ENCODE measurements around the gene PAF1.
A peak's percentile ranks its signal among the peaks of the same experiment; 100 is the strongest.

Gene PAF1

GRCh38 chr19:39408392-39409207 is 17.7 kb upstream of the PAF1 start:
- H3K27me3 ChIP-seq (ENCODE audit: control insufficient read depth, insufficient read depth, low read length), result no peaks in the 10 kb centered on the region

GRCh38 chr19:39407660-39408391 is 16.9 kb upstream of the PAF1 start:
- Histone ChIP-seq H3K27me3 (ENCODE audit: control insufficient read depth, insufficient read depth, low read length) (no peaks in the 10 kb centered on the region), H3K79me2 (peaks cover 14% of the 10 kb centered on the region), H3K9me3 (ENCODE audit: control insufficient read depth, low read length) (no peaks in the 10 kb centered on the region), H3K4me1 (peaks cover 28% of the 10 kb centered on the region), H2AFZ (no peak overlapping the region), H3K36me3 (ENCODE audit: control insufficient read depth, insufficient read depth, low read length) (no peaks in the 10 kb centered on the region), H3K4me3 (ENCODE audit: low read depth, low read length) (peak overlapping the region; percentile 77), H3K9ac (peak overlapping the region; percentile 99), H3K4me2 (ENCODE audit: low read length) (peak overlapping the region; percentile 95), H3K27ac (peak overlapping the region; percentile 100)
- no peak for TF ChIP-seq CTCF (IDR thresholded peaks at IDR 0.05)

More at GRCh38 chr19:39408392-39409207, 17.7 kb upstream of the PAF1 start:
- peak overlapping the region; percentile 100 for H3K27ac ChIP-seq
- H3K4me2 ChIP-seq (ENCODE audit: low read length), result peak overlapping the region; percentile 95
- peaks cover 21% of the 10 kb centered on the region for H3K4me1 ChIP-seq
- no peaks in the 10 kb centered on the region for H3K9me3 ChIP-seq (ENCODE audit: control insufficient read depth, low read length)
- H3K9ac ChIP-seq, result peak overlapping the region; percentile 99
- no peaks in the 10 kb centered on the region for H3K36me3 ChIP-seq (ENCODE audit: control insufficient read depth, insufficient read depth, low read length)
- no peak overlapping the region for H2AFZ ChIP-seq
- peaks cover 14% of the 10 kb centered on the region for H3K79me2 ChIP-seq
- TF ChIP-seq CTCF (IDR thresholded peaks at IDR 0.05), result no peak
- H3K4me3 ChIP-seq (ENCODE audit: low read depth, low read length), result peak overlapping the region; percentile 77

- Histone ChIP-seq H3K4me1 (peaks cover 28% of the 10 kb centered on the region), H3K9me3 (ENCODE audit: control insufficient read depth, low read length) (no peaks in the 10 kb centered on the region), H2AFZ (peak overlapping the region; percentile 65), H3K9ac (peak overlapping the region; percentile 99), H3K27me3 (ENCODE audit: control insufficient read depth, insufficient read depth, low read length) (no peaks in the 10 kb centered on the region), H3K4me2 (ENCODE audit: low read length) (peak overlapping the region; percentile 95), H3K4me3 (ENCODE audit: low read depth, low read length) (peak overlapping the region; percentile 77), H3K36me3 (ENCODE audit: control insufficient read depth, insufficient read depth, low read length) (no peaks in the 10 kb centered on the region), H3K27ac (peak overlapping the region; percentile 100), H3K79me2 (peaks cover 14% of the 10 kb centered on the region)
- TF ChIP-seq CTCF (IDR thresholded peaks at IDR 0.05), result no peak
Observed at GRCh38 chr19:39407410-39407659, 16.4 kb upstream of the PAF1 start.

GRCh38 chr19:39406656-39407409 is 15.9 kb upstream of the PAF1 start, which contains the start of gene ZFP36:
ZFP36 (plus strand) TSS chr19:39406847; CDS start chr19:39406905, 58 bp downstream.
- Histone ChIP-seq H3K27me3 (ENCODE audit: control insufficient read depth, insufficient read depth, low read length) (no peaks in the 10 kb centered on the region), H3K27ac (peak within 1 kb of the TSS; percentile 100), H3K79me2 (peaks cover 14% of the 10 kb centered on the region), H3K36me3 (ENCODE audit: control insufficient read depth, insufficient read depth, low read length) (no peaks in the 10 kb centered on the region), H3K9me3 (ENCODE audit: control insufficient read depth, low read length) (no peaks in the 10 kb centered on the region), H3K4me1 (peaks cover 33% of the 10 kb centered on the region), H3K9ac (peak within 1 kb of the TSS; percentile 99), H3K4me3 (ENCODE audit: low read depth, low read length) (peak within 1 kb of the TSS; percentile 77), H3K4me2 (ENCODE audit: low read length) (peak within 1 kb of the TSS; percentile 95), H2AFZ (peak within 1 kb of the TSS; percentile 65)
- TF ChIP-seq CTCF (IDR thresholded peaks at IDR 0.05), result peak; percentile 8
